Eye (tissue), 1 donor: Measurements from ENCODE around the gene PSMD11.
"Not testable (repeated sequence)": the region's sequence is repeated elsewhere in the genome, so short reads cannot be mapped to it uniquely, and the experiment has no call there.

Experiments used
- DNase-seq: peaks from one replicate; pipeline ENCODE4 v3.0.0-alpha.2; 2015

Gene PSMD11

DNA sequence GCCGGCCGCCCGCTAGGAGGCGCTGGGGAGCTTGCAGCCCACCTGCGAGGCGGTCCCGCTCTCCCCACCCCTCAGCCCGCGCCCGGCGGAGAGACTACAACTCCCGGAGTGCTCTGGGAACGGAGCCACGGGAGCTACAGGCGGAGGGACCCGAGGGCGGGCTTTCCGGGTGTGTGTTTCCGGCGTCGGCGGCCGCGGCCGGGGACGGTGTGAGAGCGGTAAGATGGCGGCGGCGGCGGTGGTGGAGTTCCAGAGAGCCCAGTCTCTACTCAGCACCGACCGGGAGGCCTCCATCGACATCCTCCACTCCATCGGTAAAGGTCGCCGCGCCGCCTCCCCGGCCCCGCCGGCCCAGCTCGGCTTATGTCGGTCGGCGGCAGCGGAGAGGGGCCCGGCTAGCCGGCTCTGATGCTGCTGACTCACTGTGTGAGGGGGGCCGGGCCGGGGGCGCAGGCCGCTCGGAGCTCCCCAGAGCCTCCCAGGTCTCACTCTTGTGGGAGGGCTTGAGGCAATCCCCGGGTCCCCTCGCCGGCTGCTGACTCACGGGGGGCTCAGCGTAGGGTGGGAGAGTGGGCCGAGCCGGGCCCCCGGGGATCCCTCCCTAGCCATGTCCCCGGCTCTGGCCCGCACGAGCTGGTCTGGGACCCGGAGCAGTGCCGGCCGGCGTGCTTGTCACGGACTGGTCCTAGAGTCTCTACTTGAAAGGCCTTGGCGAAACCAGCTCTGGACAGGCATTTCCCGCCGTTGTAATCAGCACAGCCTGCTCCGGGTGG is at the start of gene PSMD11:
Gene PSMD11 (plus strand): TSS at position 210 of the 773 bp plus-strand sequence. CDS start 14 bp downstream, at position 224.
- DNase-seq = peak; percentile 99

DNA sequence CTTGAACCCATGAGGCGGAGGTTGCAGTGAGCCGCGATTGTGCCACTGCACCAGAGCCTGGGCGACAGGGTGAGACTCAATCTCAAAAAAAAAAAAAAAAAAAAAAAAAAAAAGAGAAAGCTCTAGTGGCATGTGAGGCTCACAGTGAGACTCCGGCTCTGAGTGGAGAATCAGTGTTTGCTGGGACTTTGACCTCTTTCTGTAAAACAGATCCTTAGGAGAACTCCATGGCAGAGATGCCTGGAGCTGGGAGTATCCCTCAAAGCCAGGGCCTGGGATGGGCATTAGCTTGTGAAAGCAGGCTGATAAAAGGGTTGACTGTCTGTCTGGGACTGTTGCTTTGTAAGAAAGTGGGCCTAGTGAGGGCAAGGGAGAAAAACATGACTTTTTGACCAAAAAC is 48.0 kb upstream of the PSMD11 start:
- DNase-seq = no peak

DNA sequence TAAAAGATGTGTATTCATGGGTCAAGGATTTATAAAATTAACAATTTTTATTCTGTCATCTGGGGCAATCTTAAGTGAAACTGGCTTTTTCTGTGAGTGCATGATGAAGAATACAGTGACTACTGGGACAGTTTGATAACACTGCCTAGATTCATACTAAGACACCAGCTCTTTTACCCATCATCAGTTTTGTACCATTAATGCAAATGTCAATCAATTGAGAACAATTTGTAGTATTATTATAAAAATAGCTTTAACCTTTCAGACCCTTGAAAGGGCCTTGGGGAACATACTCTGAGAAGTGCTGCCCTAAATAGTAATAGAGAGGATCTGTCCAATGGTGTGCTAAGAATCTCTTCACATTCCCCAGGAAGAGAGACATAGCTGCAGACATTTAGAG is 45.4 kb upstream of the PSMD11 start:
- DNase-seq = no peak

DNA sequence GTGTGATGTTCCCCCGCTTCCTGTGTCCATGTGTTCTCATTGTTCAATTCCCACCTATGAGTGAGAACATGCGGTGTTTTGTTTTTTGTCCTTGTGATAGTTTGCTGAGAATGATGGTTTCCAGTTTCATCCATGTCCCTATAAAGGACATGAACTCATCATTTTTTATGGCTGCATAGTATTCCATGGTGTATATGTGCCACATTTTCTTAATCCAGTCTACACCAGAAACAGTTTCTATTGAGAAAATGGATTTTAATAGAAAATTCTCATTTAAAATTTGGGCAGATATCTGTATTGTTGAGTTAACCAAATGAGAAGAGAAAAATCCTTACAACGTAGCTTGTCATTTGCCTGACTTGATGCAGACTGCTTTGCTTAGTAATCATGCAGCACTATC is 34.2 kb upstream of the PSMD11 start:
- DNase-seq = not testable (repeated sequence)

DNA sequence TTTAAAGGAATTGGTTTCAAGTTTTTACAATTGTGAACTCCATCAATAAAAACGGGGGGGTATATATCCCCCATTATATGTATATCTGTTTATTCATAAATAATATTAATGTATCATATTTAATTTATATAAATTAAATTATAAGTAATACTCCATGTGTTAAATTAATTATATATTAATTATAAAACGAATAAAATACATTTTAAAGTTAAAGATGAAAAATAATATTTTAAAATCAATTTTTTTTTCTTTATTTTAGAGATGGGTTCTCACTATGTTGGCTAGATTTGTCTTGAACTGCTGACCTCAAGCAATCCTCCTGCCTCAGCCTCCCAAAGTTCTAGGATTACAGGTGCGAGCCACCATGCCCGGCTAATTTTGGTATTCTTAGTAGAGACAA is 17.4 kb upstream of the PSMD11 start:
- DNase-seq = no peak

DNA sequence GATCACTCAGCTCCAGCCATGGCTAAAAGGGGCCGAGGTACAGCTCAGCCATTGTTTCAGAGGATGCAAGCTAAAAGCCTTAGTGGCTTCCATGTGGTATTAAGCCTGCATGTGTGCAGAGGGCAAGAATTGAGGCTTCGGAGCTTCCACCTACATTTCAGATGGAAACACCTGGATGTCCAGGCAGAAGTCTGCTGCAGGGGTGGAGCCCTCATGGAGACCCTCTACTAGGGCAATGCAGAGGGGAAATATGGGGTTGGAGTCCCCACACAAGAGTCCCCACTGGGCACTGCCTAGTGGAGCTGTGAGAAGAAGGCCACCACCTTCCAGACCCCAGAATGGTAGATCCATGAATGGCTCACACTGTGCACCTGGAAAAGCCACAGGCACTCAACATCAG is 14.7 kb upstream of the PSMD11 start:
- no peak for DNase-seq

DNA sequence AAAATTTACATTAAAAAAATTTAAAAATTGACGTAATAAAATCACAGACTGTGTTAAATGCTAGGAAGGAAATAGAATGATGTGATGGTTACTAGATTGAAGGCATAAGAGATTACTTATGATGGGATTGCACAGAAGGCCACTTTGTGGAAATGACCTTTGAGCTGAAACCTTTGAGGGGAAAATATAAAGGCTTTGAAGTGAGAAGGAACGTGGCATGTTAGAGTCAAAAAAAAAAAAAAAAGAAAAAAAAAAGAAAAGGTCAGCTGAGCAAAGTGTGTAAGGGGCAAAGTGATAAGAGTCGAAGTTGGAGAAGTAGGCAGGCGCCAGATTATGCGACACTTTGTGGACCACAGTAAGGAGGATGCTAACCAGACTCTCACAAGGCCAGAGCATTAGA is 3.6 kb upstream of the PSMD11 start:
- DNase-seq = no peak

DNA sequence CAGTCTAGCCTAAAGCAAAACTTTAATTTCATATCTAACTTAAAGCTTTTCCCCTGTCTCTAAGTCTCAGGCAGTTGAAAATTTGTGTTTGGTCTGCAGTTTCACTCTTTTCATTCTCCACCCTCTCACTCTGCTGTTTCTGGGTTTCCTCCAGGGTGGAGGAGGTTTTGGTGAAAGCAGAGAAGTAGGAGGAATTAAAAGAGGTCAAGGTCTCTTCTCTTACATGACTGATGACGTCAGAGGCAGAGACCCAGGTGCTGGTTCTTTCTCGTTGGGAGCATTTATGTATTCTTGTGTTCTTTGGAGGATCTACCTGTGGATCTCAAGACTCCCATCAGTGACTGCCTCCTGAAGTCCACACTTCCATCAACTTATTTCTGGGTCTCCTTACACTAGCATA is 2.4 kb upstream of the PSMD11 start:
- DNase-seq = no peak

DNA sequence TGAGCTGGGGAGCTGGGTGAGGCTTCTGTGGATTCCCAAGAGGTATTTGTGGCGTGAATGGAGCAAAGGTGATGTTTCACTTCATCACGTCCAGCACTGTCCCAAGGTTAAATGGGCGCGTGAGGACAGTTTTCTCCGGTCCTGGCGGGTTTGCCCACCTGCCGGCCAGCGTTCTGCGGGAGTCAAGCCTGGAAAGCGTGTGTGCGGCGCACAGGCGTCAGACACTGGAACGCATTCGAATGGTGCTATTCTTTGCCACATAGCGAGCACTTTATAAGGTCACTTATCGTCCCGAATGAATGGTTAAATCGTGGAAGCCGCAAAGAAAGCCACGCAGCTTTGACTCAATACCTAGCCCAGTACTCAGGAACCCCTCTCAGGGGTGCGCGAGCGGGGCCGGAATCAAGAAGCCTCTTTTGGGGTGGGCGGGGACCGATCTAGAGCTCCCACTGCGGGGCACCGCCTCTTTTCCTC is 446 bp upstream of the PSMD11 start:
- DNase-seq = no peak

DNA sequence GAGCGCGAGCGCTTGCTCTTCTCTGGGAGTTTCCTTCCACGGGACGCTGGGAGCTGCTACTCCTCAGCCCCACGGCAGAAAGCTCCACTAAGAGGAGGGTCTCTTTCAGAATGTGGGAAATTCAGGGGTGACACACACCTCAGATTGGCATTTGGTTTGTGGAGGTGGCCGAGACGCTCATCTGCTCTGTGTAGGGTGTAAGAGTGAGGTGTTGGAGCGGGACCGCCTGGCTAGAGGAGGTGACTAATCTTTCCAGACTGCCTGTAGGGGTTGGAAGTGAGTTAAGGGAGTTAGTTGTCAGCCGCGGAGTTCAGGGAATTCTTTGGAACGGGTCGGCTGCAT is 735 bp downstream of the PSMD11 start:
- peak; percentile 65 for DNase-seq

DNA sequence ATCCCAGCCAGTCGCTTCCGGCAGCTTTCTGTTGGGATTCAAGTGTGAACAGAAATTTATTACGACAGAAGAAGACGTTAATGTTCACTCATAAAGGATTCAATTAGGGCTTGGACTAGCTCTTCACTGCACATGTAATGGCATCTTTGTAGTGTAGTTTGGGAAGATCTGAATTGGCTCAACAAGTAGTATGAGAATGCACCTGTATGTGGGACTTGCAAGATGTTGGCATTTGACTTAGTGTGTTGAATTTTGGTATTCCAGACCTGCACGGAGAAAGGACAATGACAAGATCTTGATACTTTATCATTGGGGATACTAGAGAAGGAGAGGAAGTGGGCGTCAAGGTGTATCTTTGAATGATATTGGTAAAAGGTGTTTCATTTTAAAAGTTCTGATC is 1.2 kb downstream of the PSMD11 start:
- no peak for DNase-seq

DNA sequence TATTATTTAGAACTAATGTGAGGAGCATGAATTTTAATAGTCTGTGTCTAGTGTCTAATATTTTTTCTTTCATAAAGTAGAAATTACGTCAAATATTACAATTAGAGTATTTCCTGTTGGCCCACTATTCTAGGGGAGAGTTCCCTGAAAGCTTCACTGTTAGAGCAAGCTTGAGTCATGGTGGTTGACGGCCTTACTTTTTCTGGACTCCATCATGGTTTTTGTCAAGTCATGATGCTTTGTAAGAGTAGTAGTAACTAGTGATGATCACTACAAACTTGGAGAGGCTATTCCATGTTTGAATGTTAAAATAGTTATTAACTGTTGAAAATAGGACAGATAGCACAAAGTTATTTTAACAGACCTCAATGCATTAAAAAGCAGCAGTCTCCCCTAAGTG is 1.7 kb downstream of the PSMD11 start:
- no peak for DNase-seq

DNA sequence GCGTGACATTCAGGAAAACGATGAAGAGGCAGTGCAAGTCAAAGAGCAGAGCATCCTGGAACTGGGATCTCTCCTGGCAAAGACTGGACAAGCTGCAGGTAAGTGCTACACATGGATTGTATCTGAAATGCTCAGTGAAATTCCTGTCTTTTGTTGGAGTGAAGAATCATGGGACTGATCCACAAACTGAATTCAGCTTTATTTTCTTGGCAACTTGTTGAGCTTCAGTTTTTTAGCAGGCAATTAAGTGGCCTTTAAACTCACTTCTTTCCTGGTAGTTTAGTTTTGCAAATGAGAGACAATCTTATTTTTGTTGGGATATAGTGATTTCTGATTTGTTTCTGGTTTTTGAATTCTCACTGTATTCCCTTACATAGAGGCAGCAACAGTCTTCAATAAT is 2.6 kb downstream of the PSMD11 start:
- no peak for DNase-seq

DNA sequence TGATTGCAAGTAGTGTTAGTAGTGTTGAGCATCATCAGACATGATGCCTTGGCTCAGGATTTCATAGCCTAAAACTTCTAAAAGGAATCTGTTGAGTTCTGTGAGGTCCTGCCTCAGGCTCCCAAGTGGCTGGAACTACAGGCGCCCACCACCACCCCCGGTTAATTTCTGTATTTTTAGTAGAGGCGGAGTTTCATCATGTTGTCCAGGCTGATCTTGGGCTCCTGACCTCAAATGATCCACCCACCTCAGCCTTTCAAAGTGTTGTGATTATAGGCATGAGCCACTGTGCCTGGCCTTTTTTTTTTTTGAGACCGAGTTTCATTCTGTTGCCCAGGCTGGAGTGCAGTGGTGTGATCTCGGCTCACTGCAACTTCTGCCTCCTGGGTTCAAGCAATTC is 5.7 kb downstream of the PSMD11 start:
- no peak for DNase-seq

DNA sequence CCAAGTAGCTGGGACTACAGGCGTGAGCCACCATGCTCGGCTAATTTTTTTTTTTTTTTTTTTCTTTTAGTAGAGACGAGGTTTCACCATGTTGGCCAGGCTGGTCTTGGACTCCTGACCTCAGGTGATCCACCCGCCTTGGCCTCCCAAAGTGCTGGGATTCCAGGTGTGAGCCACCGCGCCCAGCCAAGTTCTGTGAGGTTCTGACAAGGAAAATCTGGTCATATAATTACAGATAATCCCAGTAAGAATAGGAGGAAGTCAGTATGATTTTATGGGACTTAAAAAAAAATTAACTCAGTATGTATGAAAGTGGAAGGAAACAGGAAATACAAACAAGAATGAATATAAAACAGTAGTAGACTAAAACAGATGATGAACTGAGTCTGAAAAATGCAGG is 6.1 kb downstream of the PSMD11 start:
- not testable (repeated sequence) for DNase-seq

DNA sequence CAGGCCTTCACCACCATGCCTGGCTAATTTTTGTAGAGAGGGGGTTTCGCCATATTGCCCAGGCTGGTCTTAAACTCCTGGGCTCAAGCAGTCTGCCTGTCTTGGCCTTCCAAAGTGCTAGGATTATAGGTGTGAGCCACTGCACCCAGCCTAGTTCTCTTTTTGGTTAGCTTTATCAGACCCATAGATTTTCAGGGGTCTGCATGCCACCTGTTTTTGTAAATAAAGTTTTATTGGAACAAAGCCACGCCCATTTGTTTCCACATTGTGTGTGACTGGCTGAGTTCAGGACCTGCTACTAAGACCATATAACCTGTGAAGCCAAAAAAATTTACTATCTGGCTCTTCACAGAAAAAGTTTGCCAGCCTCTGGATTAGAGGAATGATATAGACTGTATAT is 7.6 kb downstream of the PSMD11 start:
- DNase-seq = no peak

DNA sequence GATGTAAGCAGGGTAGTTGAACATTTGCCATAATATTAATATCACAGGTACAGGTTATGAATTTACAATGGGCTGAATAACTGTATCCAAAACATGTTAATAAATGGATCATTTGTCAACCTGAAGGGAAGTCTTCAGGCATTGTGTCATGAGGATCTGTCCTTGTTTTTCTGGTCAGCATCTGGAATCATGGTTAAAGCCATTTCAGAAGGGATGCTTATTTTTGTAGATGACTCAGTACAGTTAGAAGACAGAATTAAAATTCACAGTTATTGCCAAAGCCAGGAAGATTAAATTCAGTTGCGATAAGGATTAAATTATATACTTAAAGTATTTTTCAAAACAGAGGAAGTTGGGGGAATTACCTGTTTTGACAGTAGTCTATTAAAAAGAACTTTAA is 8.0 kb downstream of the PSMD11 start:
- DNase-seq = no peak

DNA sequence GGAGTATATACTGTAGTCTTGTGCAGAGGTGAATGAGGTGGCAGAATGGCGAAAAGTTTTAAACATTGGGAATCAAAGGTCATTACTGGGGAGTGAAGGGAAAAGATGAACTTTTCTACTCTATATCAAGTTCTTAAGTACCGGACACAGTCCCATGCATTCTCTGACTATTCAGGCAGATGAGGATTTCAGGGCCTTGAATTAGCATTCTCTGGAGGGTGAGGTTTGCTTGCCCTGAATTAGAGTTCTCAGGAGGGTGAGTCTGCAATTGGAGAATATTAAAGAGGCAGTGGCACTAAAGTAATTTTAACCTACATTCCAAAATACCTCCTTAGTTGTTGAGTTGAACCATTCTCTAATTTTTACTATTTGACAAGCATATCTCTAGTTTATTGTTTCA is 9.1 kb downstream of the PSMD11 start:
- DNase-seq = no peak

DNA sequence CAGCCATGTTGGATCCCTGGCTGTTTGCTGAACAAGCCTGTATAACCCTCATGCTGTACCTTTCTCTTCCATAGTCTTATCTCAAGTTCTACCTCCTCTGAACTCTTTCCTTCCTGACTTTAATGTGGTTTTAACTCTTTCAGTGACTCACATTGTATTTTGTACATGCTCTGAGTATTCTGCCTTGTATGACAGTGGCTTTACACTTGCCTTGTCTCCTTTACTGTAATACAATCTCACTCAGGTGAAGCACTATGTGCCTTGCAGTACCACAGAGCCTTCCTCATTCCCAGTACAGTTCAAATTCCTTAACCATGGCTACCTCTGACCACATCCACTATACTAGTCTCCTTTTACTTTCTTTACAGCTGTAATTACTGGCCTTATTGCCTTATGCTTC is 14.1 kb downstream of the PSMD11 start:
- DNase-seq = no peak

DNA sequence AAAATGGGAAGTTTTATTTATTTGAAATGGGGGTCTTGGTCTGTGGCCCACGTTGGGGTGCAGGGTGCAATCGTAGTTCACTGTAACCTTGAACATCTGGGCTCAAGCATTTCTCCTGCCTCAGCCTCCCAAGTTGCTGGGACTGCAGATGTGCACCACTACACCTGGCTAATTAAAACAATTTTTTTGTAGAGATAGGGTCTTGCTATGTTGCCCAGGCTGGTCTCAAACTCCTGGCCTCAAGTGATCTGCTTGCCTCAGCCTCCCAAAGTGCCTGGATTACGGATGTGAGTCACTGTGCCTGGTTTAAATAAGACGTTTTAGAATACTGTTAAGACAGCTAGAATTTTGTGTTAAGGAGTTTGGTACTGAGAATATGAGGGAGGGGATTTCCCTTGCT is 15.7 kb downstream of the PSMD11 start:
- DNase-seq = no peak

DNA sequence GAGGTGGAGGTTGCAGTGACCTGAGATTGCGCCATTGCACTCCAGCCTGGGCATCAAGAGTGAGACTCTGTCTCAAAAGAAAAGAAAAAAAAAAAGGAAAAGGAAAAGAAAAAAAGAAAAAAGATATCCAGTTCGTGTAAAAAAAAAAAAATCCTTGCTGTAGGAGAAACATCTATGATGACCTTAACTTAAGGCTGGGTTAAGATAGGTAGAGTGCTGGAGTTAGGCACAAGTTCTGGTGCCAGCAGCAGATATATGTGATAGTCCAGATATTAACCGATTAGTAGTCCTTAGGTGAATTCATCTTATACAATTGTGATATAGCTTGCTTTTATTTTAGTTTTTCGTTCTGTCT is 17.2 kb downstream of the PSMD11 start:
- no peak for DNase-seq

DNA sequence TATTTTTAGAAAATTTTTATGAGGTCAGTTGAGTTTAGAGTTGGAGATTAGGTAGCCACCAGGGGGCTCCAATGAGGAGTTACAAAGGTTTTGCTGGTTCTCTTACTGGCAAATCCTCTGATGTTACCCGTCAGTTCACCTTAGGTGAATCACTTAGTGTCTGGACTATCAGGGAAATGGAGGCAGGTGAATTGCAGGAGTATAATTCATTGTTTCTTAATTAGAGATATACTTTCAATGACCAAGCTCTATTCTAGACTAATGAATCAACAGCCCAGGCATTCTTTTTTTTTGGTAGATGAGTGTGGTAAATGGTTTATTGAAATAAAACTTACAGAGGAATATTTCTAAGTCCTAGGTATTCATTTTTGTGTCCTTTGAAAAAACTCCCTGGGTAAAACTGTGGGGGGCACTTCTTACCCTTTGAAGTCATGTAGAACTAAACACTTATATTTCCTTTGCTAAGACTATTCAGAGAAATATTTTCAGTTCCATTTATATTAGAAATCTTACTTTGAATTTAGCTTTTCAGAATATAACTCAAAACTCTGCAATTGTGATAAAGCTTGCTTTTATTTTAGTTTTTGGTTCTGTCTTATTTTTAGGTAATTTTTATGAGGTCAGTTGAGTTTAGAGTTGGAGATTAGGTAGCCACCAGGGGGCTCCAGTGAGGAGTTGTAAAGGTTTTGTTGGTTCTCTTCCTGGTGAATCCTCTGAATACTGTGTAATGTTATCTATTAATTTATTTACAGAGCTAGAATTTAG is 17.7 kb downstream of the PSMD11 start:
- peak; percentile 81 for DNase-seq

DNA sequence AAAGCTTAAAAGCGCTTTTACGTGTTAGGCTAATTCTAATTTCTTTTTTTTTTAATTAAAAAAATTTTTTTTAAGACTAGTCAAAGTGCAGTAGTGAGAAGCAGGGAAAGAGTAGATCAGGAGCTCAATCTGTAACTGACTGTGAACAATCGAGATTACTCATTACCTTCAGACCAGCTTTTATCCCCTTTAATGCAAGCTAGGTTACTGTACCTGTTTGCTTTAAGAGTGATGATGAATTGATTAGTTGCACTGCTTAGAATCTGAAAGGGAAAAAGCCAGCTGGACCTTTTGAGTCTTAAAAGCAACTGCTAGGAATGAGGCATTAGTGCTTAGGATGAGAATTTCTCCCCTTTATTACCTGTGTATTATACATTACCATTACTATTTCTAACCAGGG is 19.0 kb downstream of the PSMD11 start:
- no peak for DNase-seq

DNA sequence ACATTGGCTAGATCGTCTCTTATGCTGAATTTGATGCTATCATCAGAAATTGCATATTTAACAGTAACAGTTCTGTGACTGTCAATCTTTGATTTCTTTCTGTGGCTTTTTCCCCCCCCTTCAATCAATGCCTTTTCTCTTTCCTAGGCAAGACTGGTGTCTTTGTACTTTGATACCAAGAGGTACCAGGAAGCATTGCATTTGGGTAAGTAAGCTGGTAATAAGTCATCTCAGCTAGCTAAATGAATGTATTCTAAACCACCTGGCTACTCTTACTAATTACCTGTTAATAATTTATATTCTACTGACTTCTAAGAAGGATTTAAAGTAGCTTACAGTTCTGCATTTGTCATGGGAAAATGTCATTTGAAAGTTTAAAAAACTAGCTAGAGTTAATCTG is 20.1 kb downstream of the PSMD11 start:
- no peak for DNase-seq

DNA sequence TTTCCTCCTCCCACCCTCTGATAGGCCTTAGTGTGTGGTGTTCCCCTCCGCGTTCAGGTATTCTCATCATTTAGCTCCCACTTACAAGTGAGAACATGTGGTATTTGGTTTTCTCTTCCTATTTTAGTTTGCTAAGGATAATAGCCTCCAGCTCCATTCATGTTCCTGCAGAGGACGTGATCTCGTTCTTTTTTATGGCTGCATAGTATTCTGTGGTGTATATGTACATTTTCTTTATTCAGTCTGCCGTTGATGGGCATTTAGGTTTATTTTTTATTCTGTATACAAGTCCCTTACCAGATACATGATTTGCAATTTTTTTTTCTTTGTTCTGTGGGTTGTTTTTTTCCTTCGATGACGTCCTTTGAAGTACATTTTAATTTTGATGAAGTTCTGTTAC is 23.6 kb downstream of the PSMD11 start:
- DNase-seq = no peak
